K562 (cell line): ENCODE measurements around the gene CEMIP. TPM values are rescaled to one million over a fixed set of nuclear protein-coding genes. Genes with fewer than 3 reads are reported as not detected.

Experiments used
- ATAC-seq: fragments of 200-7000 bp; cut with Tn5 transposase; 3 replicates; pipeline ENCODE4 v1.9.1; 2020; ENCODE audit warnings: moderate library complexity
- BruUV-seq: library from RNA; stranded (reverse); fragments of 400-500 nt; replicated peaks from 2 replicates; lab custom pipeline; 2021; lab: Mats Ljungman, UMichigan
- CTCF ChIA-PET: fragments of 300-600 bp; formaldehyde crosslinking; extraction: SDS; loops from one replicate; lab custom pipeline; 2021; ENCODE audit warnings: low intra/inter-chr PET ratio; lab: Yijun Ruan, JAX
- POLR2A ChIA-PET: fragments of 300-600, 350-650 bp; sonication (Branson Sonifier 250); formaldehyde crosslinking; extraction: SDS; loops from one replicate; lab custom pipeline; 2021; ENCODE audit warnings: antibody characterized with exemption, inconsistent platforms; lab: Yijun Ruan, JAX
- DNase-seq, 4 experiments: peaks; one replicate each; pipeline versions ENCODE4 v3.0.0 to v3.0.0-alpha.2; 2011 to 2018; ENCODE audit warnings: low spot score in 3 of 4, mixed read lengths in 3 of 4; ENCODE audit errors: extremely low read depth in 1 of 4
- FAIRE-seq: peaks from 2 replicates; lab custom pipeline; 2011; peaks lifted over from hg19 to GRCh38; lab: Jason Lieb, UNC
- H2AFZ ChIP-seq: 2 replicates; pipeline ENCODE4 v1.6.0; 2011; ENCODE audit warnings: low read depth, low read length, control low read depth, inconsistent platforms
- H3K27ac ChIP-seq: fragments of 200-600 bp; 3 replicates; pipeline ENCODE4 v1.8.0; 2011; ENCODE audit warnings: low read depth, mild to moderate bottlenecking, control low read depth, inconsistent platforms, low read length, moderate library complexity, mixed read lengths; ENCODE audit errors: extremely low read depth
- H3K27me3 ChIP-seq, 2 experiments: fragments of 300-600 bp in 1 of 2; 2 replicates in 1 of 2; 3 replicates in 1 of 2; pipeline versions ENCODE4 v1.6.0 to v1.8.0; 2011; ENCODE audit warnings: inconsistent platforms in 2 of 2, low read length in 2 of 2, mild to moderate bottlenecking in 1 of 2, mixed read lengths in 1 of 2, moderate library complexity in 1 of 2; ENCODE audit not compliant: control insufficient read depth in 2 of 2, insufficient read depth in 2 of 2
- H3K36me3 ChIP-seq: fragments of 300-600 bp; 3 replicates; pipeline ENCODE4 v1.8.0; 2011; ENCODE audit warnings: mild to moderate bottlenecking, low read length, inconsistent platforms; ENCODE audit not compliant: control insufficient read depth, insufficient read depth
- H3K4me1 ChIP-seq, 2 experiments: fragments of 200-600 bp in 1 of 2; replicated peaks in 1 of 2; 2 replicates in 1 of 2; 3 replicates in 1 of 2; pipeline versions ENCODE4 v1.5.1 to v1.8.0; 2011; ENCODE audit warnings: inconsistent platforms in 2 of 2, low read length in 2 of 2, mild to moderate bottlenecking in 1 of 2, mixed read lengths in 1 of 2, moderate library complexity in 1 of 2; ENCODE audit not compliant: control insufficient read depth in 2 of 2, insufficient read depth in 2 of 2
- H3K4me2 ChIP-seq: 2 replicates; pipeline ENCODE4 v1.6.1; 2011; ENCODE audit warnings: low read length, control low read depth, inconsistent platforms, mixed read lengths; ENCODE audit not compliant: insufficient read depth
- H3K4me3 ChIP-seq: fragments of 200-600 bp; sonication (generic), shearing (Covaris generic); 2 replicates; pipeline ENCODE4 v1.5.1; 2016; ENCODE audit warnings: control low read depth, inconsistent platforms
- H3K79me2 ChIP-seq: fragments of 200-600 bp; 3 replicates; pipeline ENCODE4 v1.8.0; 2011; ENCODE audit warnings: low read length, inconsistent platforms; ENCODE audit not compliant: control insufficient read depth, insufficient read depth
- H3K9ac ChIP-seq, 2 experiments: 2 replicates each; pipeline versions ENCODE4 v1.6.0 to v1.6.1; 2011; ENCODE audit warnings: low read depth in 2 of 2, low read length in 2 of 2, control low read depth in 1 of 2, inconsistent platforms in 1 of 2, mild to moderate bottlenecking in 1 of 2, mixed read lengths in 1 of 2; ENCODE audit not compliant: insufficient read depth in 1 of 2
- H3K9me1 ChIP-seq: one replicate; pipeline ENCODE4 v1.6.0; 2011; ENCODE audit warnings: inconsistent platforms, mild to moderate bottlenecking, low read length, moderate library complexity; ENCODE audit not compliant: control insufficient read depth, insufficient read depth
- H3K9me3 ChIP-seq: replicated peaks from 2 replicates; pipeline ENCODE4 v1.5.1; 2011; ENCODE audit warnings: low read depth, low read length, inconsistent platforms; ENCODE audit not compliant: control insufficient read depth, insufficient read depth
- H4K20me1 ChIP-seq: replicated peaks from 2 replicates; pipeline ENCODE4 v1.6.1; 2011; ENCODE audit warnings: low read length, inconsistent platforms, mixed read lengths; ENCODE audit not compliant: control insufficient read depth, insufficient read depth
- ARID2 ChIP-seq: fragments of 450-650 bp; IDR thresholded peaks from 2 replicates; pipeline ENCODE4 v1.6.1; 2017; ENCODE audit warnings: antibody characterized with exemption, mild to moderate bottlenecking
- FOXK2 ChIP-seq, 2 experiments: fragments of 450-650 bp; IDR thresholded peaks in 1 of 2; conservative IDR thresholded peaks in 1 of 2; 2 replicates each; pipeline ENCODE4 v1.6.1; 2016; ENCODE audit warnings: low read depth in 2 of 2, mild to moderate bottlenecking in 1 of 2
- HSF4 ChIP-seq: fragments of 250-450 bp; sonication (Bioruptor Pico); IDR thresholded peaks from 2 replicates; pipeline ENCODE4 v2.1.2; 2022; ENCODE audit warnings: mild to moderate bottlenecking, moderate library complexity, borderline replicate concordance
- L3MBTL2 ChIP-seq: fragments of 450-650 bp; IDR thresholded peaks from 2 replicates; pipeline ENCODE4 v1.6.1; 2016; ENCODE audit warnings: mild to moderate bottlenecking, moderate library complexity
- LCOR ChIP-seq: sonication (generic); formaldehyde crosslinking; IDR thresholded peaks from 2 replicates; pipeline ENCODE4 v1.8.0; 2022; ENCODE audit warnings: mild to moderate bottlenecking, missing genetic modification reagents
- MAZ ChIP-seq, 2 experiments: fragments of 450-650 bp in 1 of 2; sonication (generic) in 1 of 2; formaldehyde crosslinking; IDR thresholded peaks in 1 of 2; conservative IDR thresholded peaks in 1 of 2; 2 replicates each; pipeline versions ENCODE4 v1.4.0 to v1.5.0; 2020; ENCODE audit warnings: mild to moderate bottlenecking in 1 of 2, missing genetic modification reagents in 1 of 2
- MBD1 ChIP-seq: fragments of 250-450 bp; sonication (Bioruptor Pico); IDR thresholded peaks from 2 replicates; pipeline ENCODE4 v1.8.0; 2022; ENCODE audit warnings: inconsistent platforms
- MEIS2 ChIP-seq: fragments of 450-650 bp; IDR thresholded peaks from 2 replicates; pipeline ENCODE4 v1.6.1; 2014; ENCODE audit warnings: mild to moderate bottlenecking; ENCODE audit not compliant: partially characterized antibody
- MXD1 ChIP-seq: fragments of 250-450 bp; sonication (Bioruptor Pico); IDR thresholded peaks from 2 replicates; pipeline ENCODE4 v1.8.0; 2021; ENCODE audit warnings: borderline replicate concordance, mild to moderate bottlenecking, moderate library complexity; ENCODE audit not compliant: poor library complexity, severe bottlenecking
- NBN ChIP-seq: fragments of 450-650 bp; IDR thresholded peaks from 2 replicates; pipeline ENCODE4 v1.6.1; 2016; ENCODE audit warnings: low read depth, mild to moderate bottlenecking
- RUNX1 ChIP-seq: sonication (generic); IDR thresholded peaks from 2 replicates; pipeline ENCODE4 v1.6.1; 2016; ENCODE audit warnings: antibody characterized with exemption, low read depth
- SMC3 ChIP-seq: conservative IDR thresholded peaks from 2 replicates; pipeline ENCODE4 v1.6.1; 2011; ENCODE audit warnings: low read depth, low read length, improper control_type of control experiment; ENCODE audit not compliant: insufficient read depth
- ZNF609 ChIP-seq: sonication (generic); formaldehyde crosslinking; IDR thresholded peaks from 2 replicates; pipeline ENCODE4 v1.8.1; 2023; ENCODE audit warnings: missing genetic modification reagents, mild to moderate bottlenecking, borderline replicate concordance
- ZNF695 ChIP-seq: fragments of 450-650 bp; formaldehyde crosslinking; IDR thresholded peaks from 2 replicates; pipeline ENCODE4 v1.4.0; 2020; ENCODE audit warnings: mild to moderate bottlenecking, moderate library complexity
- WGBS: fragments of 100-300 bp; shearing (Covaris generic); methylation state at CpG from one replicate; pipeline ENCODE4 v1.1.6; 2016; ENCODE audit warnings: low coverage, mixed read lengths; ENCODE audit not compliant: insufficient coverage; ENCODE audit errors: missing lambda C conversion rate; 5-methylcytosine and 5-hydroxymethylcytosine counted together
- in situ Hi-C: fragments of 300-500 bp; cut with MboI; formaldehyde crosslinking; loops from 4 replicates; pipeline ENCODE4 v1.15.0; 2018; ENCODE audit warnings: inconsistent platforms, mixed read lengths
- intact Hi-C: fragments of 100-400 bp; cut with micrococcal nuclease; formaldehyde crosslinking; loops from 2 replicates; pipeline ENCODE4 v1.14.2; 2022
- polyA plus RNA-seq, 8 experiments: library from polyadenylated mRNA; depleted of rRNA in 4 of 8; stranded (reverse) in 5 of 8; unstranded in 3 of 8; fragments of >200 nt; fragmentation: Nextera tagmentation in 2 of 8; fragmentation: Illumina TruSeq in 1 of 8; extraction: Ambion mirVana in 2 of 8; extraction: Trizol in 1 of 8; gene quantifications; 2 replicates each; pipeline versions ENCODE4 v1.2.1 to v1.2.3, GENCODE V29; 2011 to 2014; ENCODE audit warnings: inconsistent platforms in 1 of 8, missing spikeins in 1 of 8
- total RNA-seq, 7 experiments: library from RNA; depleted of rRNA in 6 of 7; stranded (reverse); fragments of >200 nt in 6 of 7; fragmentation: Illumina TruSeq in 2 of 7; extraction: Trizol in 2 of 7; gene quantifications; 2 replicates each; pipeline versions ENCODE4 v1.2.1 to v1.2.3, GENCODE V29; 2011 to 2021; ENCODE audit warnings: low replicate concordance in 1 of 7

Gene CEMIP
- total and polyA plus RNA-seq, 9 of the 15 experiments (the other 6 are each of a cell fraction or from before 2014, with no cell fraction given) = 0.33 TPM; not detected in 8

- TF ChIP-seq MBD1 = no peak
- no peak for TF ChIP-seq NBN
These were observed 212.8 kb downstream of the CEMIP start (continued) for GRCh38 chr15:80992006-80992405.

GRCh38 chr15:80992441-80992840 lies 213.3 kb downstream of the CEMIP start:
- in situ Hi-C loops = no loop called here
- DNase-seq (no peak), FAIRE-seq (no peak), ATAC-seq (no peak)
- Histone ChIP-seq H3K9me3 (no peaks in the 10 kb centered on the region), H3K4me1 (peaks cover 0 to 25% of the 10 kb centered on the region in 2 experiments; a peak in 4 of 5 replicates), H3K27me3 (no peaks in the 10 kb centered on the region), H3K9ac (no peak overlapping the region), H3K27ac (no peak overlapping the region), H3K36me3 (0 out of 3 replicates have a peak, but pooled peaks cover 4% of the 10 kb centered on the region), H3K9me1 (no peaks in the 10 kb centered on the region), H3K4me3 (no peak overlapping the region), H3K79me2 (peaks cover 22% of the 10 kb centered on the region), H2AFZ (peak overlapping the region; percentile 87; the same call in 1 of the 2 replicates), H3K4me2 (no peak overlapping the region), H4K20me1 (peaks cover 7% of the 10 kb centered on the region; the same call in 1 of the 2 replicates)
- 76% methylated on average over 1 of the region's 1 CpG for WGBS
- BruUV-seq = no TSS peak
- POLR2A ChIA-PET = interaction anchor here (0.7 to 1.2 kb wide), 2 partner anchors 56 to 307 kb away, joined by 3 read pairs; no protein-coding TSS in a partner anchor
- CTCF ChIA-PET = no interaction called here
- intact Hi-C loops = no loop called here
- TF ChIP-seq MEIS2 (no peak), FOXK2 (conservative IDR thresholded peaks at IDR 0.05 in 1 of 2, IDR thresholded peaks at IDR 0.05 in 1 of 2; ENCODE audit: low read depth in 2 of 2) (no peak), L3MBTL2 (no peak), ZNF695 (CRISPR knock-in tag) (no peak), ZNF609 (no peak), MXD1 (CRISPR knock-in tag) (no peak), SMC3 (no peak), ARID2 (no peak), HSF4 (CRISPR knock-in tag) (no peak), LCOR (CRISPR knock-in tag) (no peak), MAZ (CRISPR knock-in tag; conservative IDR thresholded peaks at IDR 0.05 in 1 of 2, IDR thresholded peaks at IDR 0.05 in 1 of 2) (no peak), RUNX1 (no peak)
